HCT116 (cell line): ENCODE measurements around the gene WDR48. TPM values are rescaled to one million over a fixed set of nuclear protein-coding genes. Genes with fewer than 3 reads are reported as not detected.

ENCODE experiments used
- ATAC-seq: fragments of 200-7000 bp; cut with Tn5 transposase; 2 replicates; pipeline ENCODE4 v1.9.1; 2020; ENCODE audit warnings: mild to moderate bottlenecking, moderate library complexity
- BruUV-seq: library from RNA; stranded (reverse); fragments of 400-500 nt; replicated peaks from 2 replicates; lab custom pipeline; 2021; lab: Mats Ljungman, UMichigan
- CTCF ChIA-PET: fragments of 300-600 bp; sonication (Branson Sonifier 250); formaldehyde crosslinking; loops from one replicate; lab custom pipeline; 2021; ENCODE audit warnings: antibody characterized with exemption; lab: Charles Lee
- POLR2A ChIA-PET: fragments of 300-600, 350-600 bp; sonication (Branson Sonifier 250); formaldehyde crosslinking; loops from one replicate; lab custom pipeline; 2021; ENCODE audit warnings: antibody characterized with exemption; lab: Charles Lee
- RAD21 ChIA-PET, 2 experiments: fragments of 300-600 bp; sonication (Branson Sonifier 250); formaldehyde crosslinking; loops; one replicate each; lab custom pipeline; 2023; ENCODE audit warnings: low total read pairs in 2 of 2; ENCODE audit not compliant: uncharacterized antibody in 2 of 2, unreplicated experiment in 2 of 2, low non-redundant PET in 1 of 2; lab: Charles Lee
- DNase-seq: peaks from one replicate; pipeline ENCODE4 v3.0.0-alpha.2; 2010; ENCODE audit warnings: low read depth, low spot score
- H2AFZ ChIP-seq: fragments of 200-600 bp; shearing (Covaris generic), sonication (generic); 2 replicates; pipeline ENCODE4 v1.6.1; 2017; ENCODE audit warnings: low read depth, mixed run types, mixed read lengths, antibody characterized with exemption, low read length; ENCODE audit not compliant: poor library complexity, severe bottlenecking
- H3K27ac ChIP-seq: 2 replicates; pipeline ENCODE4 v1.5.1; 2012; ENCODE audit warnings: low read depth, low read length
- H3K27me3 ChIP-seq: fragments of 200-600 bp; sonication (generic); 2 replicates; pipeline ENCODE4 v1.6.1; 2016; ENCODE audit warnings: mixed run types, low read length, mixed read lengths; ENCODE audit not compliant: insufficient read depth
- H3K36me3 ChIP-seq, 2 experiments: fragments of 200-500 bp in 1 of 2; fragments of 200-600 bp in 1 of 2; sonication (Bioruptor generic) in 1 of 2; sonication (generic) in 1 of 2; 2 replicates each; pipeline versions ENCODE4 v1.5.1 to v1.6.1; 2014 to 2016; ENCODE audit warnings: low read length in 2 of 2, inconsistent platforms in 1 of 2, mixed read lengths in 1 of 2, mixed run types in 1 of 2; ENCODE audit not compliant: insufficient read depth in 2 of 2, control insufficient read depth in 1 of 2
- H3K4me1 ChIP-seq, 2 experiments: fragments of 200-600 bp in 1 of 2; sonication (generic) in 1 of 2; 2 replicates each; pipeline versions ENCODE4 v1.5.1 to v1.6.1; 2012 to 2017; ENCODE audit warnings: low read length in 2 of 2, inconsistent platforms in 1 of 2, mild to moderate bottlenecking in 1 of 2, mixed read lengths in 1 of 2, mixed run types in 1 of 2, moderate library complexity in 1 of 2; ENCODE audit not compliant: insufficient read depth in 2 of 2, control insufficient read depth in 1 of 2
- H3K4me2 ChIP-seq: fragments of 200-600 bp; sonication (generic); 2 replicates; pipeline ENCODE4 v1.6.1; 2017; ENCODE audit warnings: mixed run types, low read length, mixed read lengths
- H3K4me3 ChIP-seq, 2 experiments: fragments of 200-600 bp in 1 of 2; sonication (generic) in 1 of 2; replicated peaks in 1 of 2; 2 replicates each; pipeline ENCODE4 v1.5.1; 2011 to 2016; ENCODE audit warnings: low read length in 2 of 2, control low read depth in 1 of 2, low read depth in 1 of 2, mild to moderate bottlenecking in 1 of 2, mixed read lengths in 1 of 2, mixed run types in 1 of 2
- H3K79me2 ChIP-seq: fragments of 200-600 bp; sonication (generic); 2 replicates; pipeline ENCODE4 v1.6.1; 2017; ENCODE audit warnings: mild to moderate bottlenecking, mixed run types, low read length, moderate library complexity, mixed read lengths; ENCODE audit not compliant: insufficient read depth
- H3K9ac ChIP-seq: fragments of 200-600 bp; sonication (generic); 2 replicates; pipeline ENCODE4 v1.6.1; 2016; ENCODE audit warnings: low read length, mixed read lengths
- H3K9me2 ChIP-seq: fragments of 200-600 bp; sonication (generic), shearing (Covaris generic); 2 replicates; pipeline ENCODE4 v1.6.1; 2017; ENCODE audit warnings: mixed run types, mild to moderate bottlenecking, moderate library complexity; ENCODE audit not compliant: insufficient read depth
- H3K9me3 ChIP-seq, 2 experiments: fragments of 200-500 bp in 1 of 2; fragments of 200-600 bp in 1 of 2; sonication (Bioruptor generic) in 1 of 2; sonication (generic) in 1 of 2; 2 replicates each; pipeline ENCODE4 v1.6.1; 2014 to 2017; ENCODE audit warnings: low read length in 2 of 2, mixed read lengths in 2 of 2, inconsistent platforms in 1 of 2, low read depth in 1 of 2, mild to moderate bottlenecking in 1 of 2, mixed run types in 1 of 2, moderate library complexity in 1 of 2; ENCODE audit not compliant: control insufficient read depth in 1 of 2, insufficient read depth in 1 of 2
- H4K20me1 ChIP-seq: fragments of 200-600 bp; sonication (generic), shearing (Covaris generic); 2 replicates; pipeline ENCODE4 v1.6.1; 2017; ENCODE audit warnings: mixed run types, mild to moderate bottlenecking, moderate library complexity; ENCODE audit not compliant: insufficient read depth
- ATF3 ChIP-seq: IDR thresholded peaks from 2 replicates; pipeline ENCODE4 v1.6.1; 2012
- CBX3 ChIP-seq: IDR thresholded peaks from 2 replicates; pipeline ENCODE4 v1.6.1; 2012; ENCODE audit warnings: low read depth
- CTCF ChIP-seq, 3 experiments: fragments of 200-600 bp in 1 of 3; sonication (generic) in 1 of 3; IDR thresholded peaks in 2 of 3; conservative IDR thresholded peaks in 1 of 3; 2 replicates each; pipeline ENCODE4 v1.5.1; 2012 to 2017; ENCODE audit warnings: low read depth in 2 of 3, low read length in 2 of 3, antibody characterized with exemption in 1 of 3, borderline replicate concordance in 1 of 3, control low read depth in 1 of 3, mild to moderate bottlenecking in 1 of 3, mixed read lengths in 1 of 3, mixed run types in 1 of 3, moderate library complexity in 1 of 3; ENCODE audit not compliant: insufficient read depth in 1 of 3
- EGR1 ChIP-seq: IDR thresholded peaks from 2 replicates; pipeline ENCODE4 v1.6.1; 2012; ENCODE audit warnings: low read depth
- EZH2 ChIP-seq: fragments of 200-600 bp; sonication (generic); IDR thresholded peaks from 2 replicates; pipeline ENCODE4 v1.6.1; 2017; ENCODE audit warnings: antibody characterized with exemption, mixed run types
- EZH2phosphoT487 ChIP-seq: fragments of 200-600 bp; IDR thresholded peaks from 2 replicates; pipeline ENCODE4 v1.6.1; 2018; ENCODE audit warnings: antibody characterized with exemption, borderline replicate concordance
- JUND ChIP-seq: IDR thresholded peaks from 2 replicates; pipeline ENCODE4 v1.6.1; 2012
- MAX ChIP-seq: IDR thresholded peaks from 2 replicates; pipeline ENCODE4 v1.6.1; 2012
- POLR2A ChIP-seq: IDR thresholded peaks from 2 replicates; pipeline ENCODE4 v1.7.0; 2011; ENCODE audit warnings: borderline replicate concordance; ENCODE audit not compliant: insufficient read depth, insufficient read length; ENCODE audit errors: extremely low read depth
- POLR2AphosphoS5 ChIP-seq: IDR thresholded peaks from 2 replicates; pipeline ENCODE4 v1.6.1; 2011; ENCODE audit warnings: mild to moderate bottlenecking, low read depth, low read length, moderate library complexity
- RAD21 ChIP-seq: IDR thresholded peaks from 2 replicates; pipeline ENCODE4 v1.6.1; 2012; ENCODE audit warnings: low read depth, mild to moderate bottlenecking
- REST ChIP-seq: IDR thresholded peaks from 2 replicates; pipeline ENCODE4 v1.6.1; 2012; ENCODE audit warnings: low read depth
- SIN3A ChIP-seq: IDR thresholded peaks from 2 replicates; pipeline ENCODE4 v1.6.1; 2012; ENCODE audit warnings: low read depth
- SP1 ChIP-seq: IDR thresholded peaks from 2 replicates; pipeline ENCODE4 v1.6.1; 2012; ENCODE audit warnings: low read depth
- YY1 ChIP-seq: IDR thresholded peaks from 2 replicates; pipeline ENCODE4 v1.6.1; 2011; ENCODE audit warnings: low read length, low read depth, moderate library complexity, mild to moderate bottlenecking; ENCODE audit not compliant: insufficient replicate concordance; ENCODE audit errors: extremely low read depth
- ZBTB33 ChIP-seq: IDR thresholded peaks from 2 replicates; pipeline ENCODE4 v1.6.1; 2011; ENCODE audit warnings: mild to moderate bottlenecking, low read length, moderate library complexity; ENCODE audit not compliant: insufficient replicate concordance; ENCODE audit errors: extremely low read depth
- ZFX ChIP-seq: fragments of 450-650 bp; IDR thresholded peaks from 2 replicates; pipeline ENCODE4 v1.6.1; 2017
- ZNF274 ChIP-seq: fragments of 200-500 bp; sonication (Bioruptor generic); IDR thresholded peaks from 2 replicates; pipeline ENCODE4 v1.6.1; 2014; ENCODE audit warnings: mild to moderate bottlenecking, low read depth, low read length, inconsistent platforms
- intact Hi-C: fragments of 100-400 bp; cut with micrococcal nuclease; formaldehyde crosslinking; loops from 2 replicates; pipeline ENCODE4 v1.10.0; 2022
- total RNA-seq: library from RNA; stranded (reverse); gene quantifications from one replicate; pipeline ENCODE4 v1.2.1, GENCODE V29; 2021; ENCODE audit not compliant: unreplicated experiment

The WDR48 gene
- total RNA-seq, 1 experiment from 2014 or later: 35.6 TPM

- RAD21 ChIA-PET: no interaction called here
- intact Hi-C loops: no loop called here
- Histone ChIP-seq H3K9ac (no peak overlapping the region), H4K20me1 (no peaks in the 10 kb centered on the region), H2AFZ (no peak overlapping the region), H3K27me3 (no peaks in the 10 kb centered on the region)
- BruUV-seq: no TSS peak
- TF ChIP-seq ZFX: no peak
- no peak for TF ChIP-seq POLR2A
- no peak for TF ChIP-seq SP1
- TF ChIP-seq POLR2AphosphoS5: no peak
- TF ChIP-seq EZH2phosphoT487: no peak
- TF ChIP-seq JUND: no peak
- no peak for TF ChIP-seq ATF3
- TF ChIP-seq CBX3: no peak
- TF ChIP-seq MAX: no peak
- TF ChIP-seq REST: no peak
- TF ChIP-seq ZNF274: no peak
- TF ChIP-seq CTCF (IDR thresholded peaks at IDR 0.05 in 2 of 3, conservative IDR thresholded peaks at IDR 0.05 in 1 of 3; ENCODE audit: borderline replicate concordance in 1 of 3, insufficient read depth in 1 of 3, low read depth in 2 of 3, low read length in 2 of 3): no peak
- no peak for TF ChIP-seq RAD21
- no peak for TF ChIP-seq EGR1
- no peak for TF ChIP-seq ZBTB33
- TF ChIP-seq YY1: no peak
- no peak for TF ChIP-seq SIN3A
- TF ChIP-seq EZH2: no peak
- TF ChIP-seq, all 23 proteins: peak for 0
- Histone ChIP-seq H3K4me3 (no peak overlapping the region), H3K4me2 (no peak overlapping the region), H3K27ac (no peak overlapping the region), H3K9me3 (no peaks in the 10 kb centered on the region), H3K79me2 (no peaks in the 10 kb centered on the region), H3K9me2 (no peaks in the 10 kb centered on the region), H3K4me1 (no peaks in the 10 kb centered on the region), H3K36me3 (peaks cover 0 to 14% of the 10 kb centered on the region in 2 experiments; a peak in 3 of 4 replicates)
- DNase-seq (no peak), ATAC-seq (no peak)
- ChIA-PET POLR2A (no interaction called here), CTCF (interaction anchor here (1.5 kb wide), 1 partner anchor 12 kb away, joined by 3 read pairs; no protein-coding TSS in a partner anchor)
Observed at GRCh38 chr3:39088889-39089288, 37.1 kb downstream of the WDR48 start.
